NT2/D1 (cell line): ENCODE results near the gene TMEM54.
A peak's percentile ranks its signal among the peaks of the same experiment; 100 is the strongest.

Experiments
- DNase-seq: peaks from one replicate; pipeline ENCODE4 v3.0.0-alpha.2; 2011; ENCODE audit warnings: low read depth, low spot score
- H3K27me3 ChIP-seq: 2 replicates; pipeline ENCODE4 v1.6.0; 2011; ENCODE audit warnings: mild to moderate bottlenecking; ENCODE audit not compliant: insufficient read length, insufficient read depth
- H3K36me3 ChIP-seq: 2 replicates; pipeline ENCODE4 v1.6.1; 2011; ENCODE audit warnings: mild to moderate bottlenecking, low read length, mixed read lengths; ENCODE audit not compliant: insufficient read depth, insufficient read length
- H3K4me1 ChIP-seq: 2 replicates; pipeline ENCODE4 v1.5.1; 2011; ENCODE audit not compliant: insufficient read depth, insufficient read length
- H3K4me3 ChIP-seq: 2 replicates; pipeline ENCODE4 v1.5.1; 2011; ENCODE audit warnings: low read depth; ENCODE audit not compliant: insufficient read length
- H3K9ac ChIP-seq: 2 replicates; pipeline ENCODE4 v1.6.0; 2011; ENCODE audit warnings: low read depth; ENCODE audit not compliant: insufficient read length
- H3K9me3 ChIP-seq: 2 replicates; pipeline ENCODE4 v1.5.1; 2011; ENCODE audit warnings: mild to moderate bottlenecking, low read length; ENCODE audit not compliant: insufficient read depth
- SUZ12 ChIP-seq: IDR thresholded peaks from 2 replicates; pipeline ENCODE4 v1.6.1; 2011; ENCODE audit not compliant: insufficient read length, insufficient read depth; ENCODE audit errors: extremely low read depth
- YY1 ChIP-seq: IDR thresholded peaks from 2 replicates; pipeline ENCODE4 v1.6.1; 2011; ENCODE audit not compliant: insufficient read length, insufficient read depth
- ZNF274 ChIP-seq: IDR thresholded peaks from 2 replicates; pipeline ENCODE4 v1.6.1; 2011; ENCODE audit warnings: mild to moderate bottlenecking, low read depth, low read length

Gene TMEM54

DNA sequence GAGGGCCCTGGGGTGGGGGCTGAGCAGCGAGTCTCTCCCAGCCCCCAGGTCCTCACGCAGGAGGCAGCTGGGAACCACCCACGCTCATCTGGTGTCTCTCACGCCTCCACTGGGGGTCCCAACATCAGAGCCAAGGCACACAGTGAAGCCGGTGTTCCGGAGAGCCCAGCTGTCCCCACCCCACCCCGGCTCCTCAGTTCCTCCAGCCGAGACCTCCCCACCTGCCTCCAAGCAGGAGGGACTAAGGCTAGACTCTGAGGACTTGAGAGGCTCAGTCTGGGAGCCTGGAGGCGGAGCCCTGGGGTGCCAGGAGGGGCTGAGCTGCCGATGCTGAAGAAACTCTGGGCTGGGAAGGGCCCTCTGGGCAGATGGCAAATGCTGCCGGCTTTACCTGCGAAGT lies 16.5 kb downstream of the TMEM54 start:
- H3K36me3 ChIP-seq, result no peaks in the 10 kb centered on the region
- no peaks in the 10 kb centered on the region for H3K9me3 ChIP-seq
- H3K9ac ChIP-seq, result no peak overlapping the region
- no peak for DNase-seq
- peaks cover 42% of the 10 kb centered on the region for H3K27me3 ChIP-seq
- no peak for TF ChIP-seq YY1
- TF ChIP-seq SUZ12, result no peak
- TF ChIP-seq ZNF274, result no peak
- no peak overlapping the region for H3K4me3 ChIP-seq
- H3K4me1 ChIP-seq, result peaks cover 22% of the 10 kb centered on the region

DNA sequence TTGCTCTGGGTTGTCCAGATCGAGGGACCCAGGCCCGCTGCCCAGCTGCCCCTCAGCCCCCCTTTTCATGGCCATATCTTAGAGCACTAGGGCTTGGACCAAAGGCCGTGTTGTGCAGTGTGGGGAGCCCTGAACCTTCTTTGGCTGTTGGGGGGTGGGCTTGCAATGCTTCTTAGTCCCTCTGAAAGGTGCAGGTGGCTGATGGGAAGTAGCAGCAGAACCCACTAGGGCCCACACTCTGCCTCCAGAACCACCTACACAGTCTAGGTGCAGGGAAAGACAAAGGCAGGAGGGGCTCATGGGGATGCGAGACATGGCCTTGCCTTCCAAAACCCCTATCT lies 17.2 kb downstream of the TMEM54 start:
- Histone ChIP-seq H3K4me3 (no peak overlapping the region), H3K27me3 (peaks cover 42% of the 10 kb centered on the region), H3K4me1 (peaks cover 22% of the 10 kb centered on the region), H3K9me3 (no peaks in the 10 kb centered on the region), H3K36me3 (no peaks in the 10 kb centered on the region), H3K9ac (no peak overlapping the region)
- DNase-seq, result no peak
- TF ChIP-seq SUZ12 (no peak), YY1 (no peak), ZNF274 (no peak)

DNA sequence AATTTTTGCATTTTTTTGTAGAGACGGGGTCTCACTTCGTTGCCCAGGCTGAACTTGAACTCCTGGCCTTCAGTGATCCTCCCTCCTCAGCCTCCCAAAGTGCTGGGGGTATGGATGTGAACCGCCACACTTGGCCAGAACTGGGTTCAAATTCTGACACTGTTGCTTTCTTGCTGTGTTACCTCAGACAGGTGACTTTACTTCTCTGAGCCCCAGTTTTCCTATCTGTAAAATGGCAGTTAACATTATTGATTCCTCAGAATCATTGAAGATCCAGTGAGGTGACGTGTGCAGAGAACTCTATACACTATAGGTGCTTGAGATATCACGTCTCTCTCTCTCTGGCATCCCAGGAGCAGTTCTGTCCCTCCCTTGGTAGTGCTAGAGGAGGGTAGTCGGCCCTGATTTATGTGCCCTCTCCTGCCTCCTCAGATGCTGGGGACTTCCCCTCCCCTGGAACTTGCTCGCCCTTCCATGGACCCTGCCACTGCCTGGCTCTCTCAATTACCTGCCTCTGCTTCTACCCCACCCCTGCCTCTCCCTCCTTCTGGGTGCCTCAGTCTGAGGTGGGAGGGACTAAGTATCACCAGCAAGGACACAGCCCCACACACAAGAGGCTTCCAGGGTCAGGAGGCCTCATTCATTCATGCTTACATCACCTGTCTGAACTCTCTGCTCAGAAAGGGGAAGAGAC lies 17.7 kb downstream of the TMEM54 start:
- Histone ChIP-seq H3K36me3 (no peaks in the 10 kb centered on the region), H3K27me3 (peaks cover 38% of the 10 kb centered on the region), H3K9ac (no peak overlapping the region), H3K4me1 (peaks cover 26% of the 10 kb centered on the region), H3K4me3 (no peak overlapping the region), H3K9me3 (no peaks in the 10 kb centered on the region)
- no peak for TF ChIP-seq ZNF274
- TF ChIP-seq YY1, result no peak
- no peak for TF ChIP-seq SUZ12
- DNase-seq, result no peak

DNA sequence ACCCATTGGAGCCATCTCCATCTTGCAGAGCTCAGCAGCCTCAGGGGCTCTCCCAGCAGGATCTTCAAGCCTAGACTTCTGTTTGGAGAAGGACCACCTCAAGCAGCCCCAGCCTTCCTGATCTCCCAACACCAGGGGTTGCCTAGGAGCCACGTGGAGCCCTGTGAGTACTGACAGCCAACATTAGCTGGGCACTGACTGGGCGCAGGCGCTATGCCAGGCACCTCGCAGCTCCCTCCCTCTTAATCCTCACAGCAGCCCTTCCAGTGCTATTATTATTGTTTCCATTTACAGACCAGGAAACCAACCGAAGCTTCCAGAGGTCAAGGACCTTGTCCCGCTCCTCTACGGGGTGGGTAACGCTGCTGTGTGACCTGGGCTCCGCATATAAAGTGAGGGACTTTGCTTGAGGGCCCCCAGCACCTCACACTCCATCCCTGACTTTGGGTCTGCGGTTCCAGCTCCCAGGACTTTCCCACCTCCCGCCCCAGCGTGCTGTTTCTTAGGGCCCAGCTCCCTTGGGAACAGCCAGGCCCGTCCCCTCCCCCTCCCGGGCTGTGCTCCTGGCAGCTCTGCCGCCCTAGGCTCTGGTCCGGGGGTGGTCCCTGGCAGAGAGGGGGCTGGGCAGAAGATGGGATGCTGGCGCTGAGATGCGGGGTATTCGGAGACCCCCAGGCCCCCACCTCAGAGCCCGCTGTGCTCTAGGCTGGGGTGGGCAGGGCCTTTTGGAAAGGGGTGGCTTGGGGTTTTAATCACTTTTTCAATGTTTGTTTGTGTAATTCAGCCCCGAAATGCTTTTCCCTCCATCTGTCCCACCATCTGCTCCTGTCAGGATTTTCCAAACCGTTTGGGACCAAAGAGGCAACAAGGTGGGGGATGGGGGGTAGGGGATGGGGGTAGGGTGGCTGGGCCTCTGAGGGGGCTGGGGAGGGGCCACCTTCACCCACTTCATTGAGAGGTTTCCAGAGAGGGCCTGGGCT lies 19.0 kb downstream of the TMEM54 start:
- TF ChIP-seq YY1 (no peak), ZNF274 (no peak), SUZ12 (no peak)
- DNase-seq, result no peak
- no peak overlapping the region for H3K4me3 ChIP-seq

DNA sequence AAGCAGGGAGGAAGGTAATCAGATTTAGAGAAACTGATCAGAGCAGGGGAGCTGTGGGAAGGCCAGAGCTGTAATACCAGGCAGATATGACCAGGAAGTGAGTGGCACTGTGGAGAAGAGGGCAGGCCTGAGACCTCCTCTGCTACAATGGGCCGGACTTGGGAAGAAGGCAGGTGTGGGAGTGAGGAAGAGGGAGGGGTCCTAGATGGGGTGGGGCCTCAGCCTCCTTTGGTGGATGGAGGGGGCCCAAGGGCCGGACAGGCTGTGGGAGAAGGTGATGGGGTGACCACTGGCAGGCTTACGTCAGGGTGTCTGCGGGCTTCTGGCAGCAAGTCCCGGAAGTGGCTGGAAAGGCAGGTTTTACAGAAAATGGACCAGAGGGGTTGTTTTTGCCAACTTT lies 19.9 kb downstream of the TMEM54 start:
- no peaks in the 10 kb centered on the region for H3K9me3 ChIP-seq
- TF ChIP-seq SUZ12 (no peak), YY1 (no peak), ZNF274 (no peak)
- no peak overlapping the region for H3K9ac ChIP-seq
- H3K36me3 ChIP-seq, result no peaks in the 10 kb centered on the region
- H3K4me3 ChIP-seq, result no peak overlapping the region
- H3K4me1 ChIP-seq, result peaks cover 39% of the 10 kb centered on the region
- H3K27me3 ChIP-seq, result peaks cover 21% of the 10 kb centered on the region
- no peak for DNase-seq

More for the DNA sequence above, 19.0 kb downstream of the TMEM54 start:
- Histone ChIP-seq H3K9ac (peak overlapping the region; percentile 6), H3K4me1 (peaks cover 33% of the 10 kb centered on the region), H3K27me3 (peaks cover 26% of the 10 kb centered on the region), H3K9me3 (no peaks in the 10 kb centered on the region), H3K36me3 (no peaks in the 10 kb centered on the region)

DNA sequence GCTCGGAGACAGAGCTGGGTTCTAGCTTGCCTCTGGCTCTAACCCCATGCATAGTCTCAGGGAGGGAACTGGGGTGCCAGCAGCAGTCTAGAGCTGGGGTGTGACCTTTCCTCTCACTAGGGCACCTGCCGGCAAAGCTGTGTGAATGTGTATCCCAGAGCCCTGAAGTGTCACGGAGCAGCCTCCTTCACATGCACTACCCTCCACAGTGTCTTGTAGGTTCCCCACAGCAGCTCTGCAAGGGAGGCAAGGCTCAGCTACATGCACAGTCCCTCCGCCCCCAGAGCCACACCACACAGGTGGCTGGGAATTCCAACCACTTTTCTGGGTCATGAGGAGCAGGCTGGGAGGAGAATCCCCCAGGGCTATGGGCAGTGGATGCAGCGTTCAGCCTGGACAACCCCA lies 22.6 kb downstream of the TMEM54 start:
- Histone ChIP-seq H3K9ac (no peak overlapping the region), H3K4me3 (no peak overlapping the region), H3K27me3 (no peaks in the 10 kb centered on the region), H3K9me3 (no peaks in the 10 kb centered on the region), H3K36me3 (no peaks in the 10 kb centered on the region), H3K4me1 (peaks cover 30% of the 10 kb centered on the region)
- TF ChIP-seq YY1 (no peak), ZNF274 (no peak), SUZ12 (no peak)
- DNase-seq, result no peak

DNA sequence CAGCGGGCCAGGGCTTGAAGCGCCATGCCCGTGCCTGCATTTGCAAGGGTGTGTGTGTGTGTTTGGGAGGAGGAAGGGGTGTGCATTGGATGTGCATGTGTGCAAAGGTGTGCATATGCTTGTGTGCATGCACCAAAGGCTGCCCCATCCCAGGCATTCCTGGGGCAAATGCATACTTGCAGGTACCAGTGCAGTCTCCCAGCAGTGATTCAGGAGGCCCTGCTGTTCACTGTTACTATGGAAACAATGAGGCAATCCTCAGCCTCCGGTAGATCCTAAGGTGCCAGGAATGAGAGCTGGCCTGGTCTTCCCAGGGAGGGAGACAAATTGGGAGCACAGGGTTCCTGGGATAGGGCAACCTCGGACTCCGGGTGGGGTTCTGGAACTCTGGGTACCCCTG lies 23.0 kb downstream of the TMEM54 start:
- no peak overlapping the region for H3K9ac ChIP-seq
- TF ChIP-seq YY1 (no peak), ZNF274 (no peak), SUZ12 (no peak)

More for the DNA sequence above, 23.0 kb downstream of the TMEM54 start:
- H3K36me3 ChIP-seq, result no peaks in the 10 kb centered on the region
- H3K4me3 ChIP-seq, result no peak overlapping the region
- H3K4me1 ChIP-seq, result peaks cover 28% of the 10 kb centered on the region
- no peaks in the 10 kb centered on the region for H3K27me3 ChIP-seq
- no peaks in the 10 kb centered on the region for H3K9me3 ChIP-seq
- DNase-seq, result no peak
